Stimulated activated naive CD8-positive, alpha-beta T cell treated with anti-CD3 and anti-CD28 coated beads, Interleukin-15, Interleukin-2, amounts not matched to agents 100 ng/mL and 50 ng/mL, for 24 hours (primary cell): Measurements from ENCODE around the gene SMIM1.

ENCODE experiments used
- H3K27ac Mint-ChIP-seq: one replicate; pipeline ENCODE4 v1.8.0; 2021; ENCODE audit warnings: mild to moderate bottlenecking, mixed read lengths
- H3K27me3 Mint-ChIP-seq: one replicate; pipeline ENCODE4 v1.8.0; 2021; ENCODE audit warnings: mixed read lengths
- H3K36me3 Mint-ChIP-seq: one replicate; pipeline ENCODE4 v1.8.0; 2021; ENCODE audit warnings: low read depth, mixed read lengths
- H3K4me1 Mint-ChIP-seq: one replicate; pipeline ENCODE4 v1.8.0; 2021; ENCODE audit warnings: low read depth, mixed read lengths
- H3K4me3 Mint-ChIP-seq: one replicate; pipeline ENCODE4 v1.8.0; 2021; ENCODE audit warnings: mild to moderate bottlenecking, mixed read lengths
- H3K9me3 Mint-ChIP-seq: one replicate; pipeline ENCODE4 v1.8.0; 2021; ENCODE audit warnings: mixed read lengths

SMIM1 gene

GRCh38 chr1:3775490-3776230, 3.1 kb downstream of the SMIM1 start:
- Mint-ChIP-seq H3K27me3 (no peaks in the 10 kb centered on the region), H3K27ac (no peak overlapping the region), H3K9me3 (no peaks in the 10 kb centered on the region), H3K4me1 (peaks cover 14% of the 10 kb centered on the region), H3K36me3 (peaks cover 12% of the 10 kb centered on the region), H3K4me3 (no peak overlapping the region)

DNA sequence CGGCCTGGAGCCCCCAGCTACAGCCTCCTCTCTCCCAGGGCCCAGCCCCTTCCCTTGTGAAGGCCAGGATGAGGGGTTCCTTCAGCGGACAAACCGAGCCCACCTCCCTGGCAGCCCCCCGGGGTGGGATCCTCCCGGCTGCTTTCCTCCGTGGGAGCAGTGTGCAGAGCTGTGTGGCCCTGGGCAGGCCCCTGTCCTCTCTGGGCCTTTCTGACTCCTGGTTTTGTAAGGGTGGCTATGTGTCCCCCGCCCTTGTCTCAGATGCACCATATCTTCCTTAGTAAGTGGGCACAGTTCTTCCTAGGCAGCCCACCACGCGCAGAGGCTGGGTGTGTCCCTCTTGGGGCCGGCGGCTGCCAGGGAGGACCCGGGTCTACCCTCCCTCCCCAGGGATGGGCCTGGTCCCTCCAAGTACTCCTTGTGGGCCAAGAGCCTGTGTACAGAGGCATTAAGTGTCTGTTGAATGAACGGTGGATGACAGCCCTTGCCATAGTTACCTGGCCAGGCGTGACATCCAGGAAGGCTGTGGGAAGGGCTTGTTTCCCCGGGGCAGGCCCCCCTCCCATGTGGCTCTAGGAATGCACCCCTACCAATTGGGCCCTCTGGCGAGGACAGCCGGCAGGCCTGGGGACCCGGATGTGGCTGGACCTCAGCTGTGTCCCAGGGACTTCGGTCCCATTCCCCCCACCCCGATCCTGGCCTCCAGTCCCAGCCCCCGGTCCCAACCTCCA, 3.8 kb downstream of the SMIM1 start:
- Mint-ChIP-seq H3K27ac (no peak overlapping the region), H3K4me3 (no peak overlapping the region), H3K4me1 (peaks cover 9% of the 10 kb centered on the region), H3K36me3 (peaks cover 19% of the 10 kb centered on the region), H3K9me3 (no peaks in the 10 kb centered on the region), H3K27me3 (no peaks in the 10 kb centered on the region)

DNA sequence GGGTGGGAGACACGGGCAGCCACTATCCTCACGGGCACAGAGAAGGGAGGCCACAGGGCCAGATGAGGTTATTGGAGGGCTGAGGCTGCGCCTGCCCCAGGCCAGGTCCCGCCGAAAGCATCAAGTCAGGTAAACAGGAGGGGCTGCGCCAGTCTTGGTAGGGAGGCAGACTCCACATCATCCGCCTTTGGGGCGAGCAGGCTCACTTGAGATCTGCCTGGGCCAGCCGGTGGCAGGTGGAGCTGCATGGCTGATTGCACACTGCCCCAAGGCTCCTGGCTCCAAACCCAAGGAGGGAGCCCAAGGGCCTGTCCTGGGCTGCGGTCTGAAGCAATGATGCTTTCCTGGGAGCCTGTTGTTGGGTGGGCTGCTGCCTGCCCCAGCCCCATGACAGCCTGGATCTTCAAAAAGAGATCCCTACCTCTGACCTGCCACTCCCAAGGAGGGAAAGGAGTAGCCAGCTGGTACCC, 4.6 kb downstream of the SMIM1 start:
- H3K27me3 Mint-ChIP-seq, result no peaks in the 10 kb centered on the region
- H3K9me3 Mint-ChIP-seq, result no peaks in the 10 kb centered on the region
- H3K27ac Mint-ChIP-seq, result no peak overlapping the region

DNA sequence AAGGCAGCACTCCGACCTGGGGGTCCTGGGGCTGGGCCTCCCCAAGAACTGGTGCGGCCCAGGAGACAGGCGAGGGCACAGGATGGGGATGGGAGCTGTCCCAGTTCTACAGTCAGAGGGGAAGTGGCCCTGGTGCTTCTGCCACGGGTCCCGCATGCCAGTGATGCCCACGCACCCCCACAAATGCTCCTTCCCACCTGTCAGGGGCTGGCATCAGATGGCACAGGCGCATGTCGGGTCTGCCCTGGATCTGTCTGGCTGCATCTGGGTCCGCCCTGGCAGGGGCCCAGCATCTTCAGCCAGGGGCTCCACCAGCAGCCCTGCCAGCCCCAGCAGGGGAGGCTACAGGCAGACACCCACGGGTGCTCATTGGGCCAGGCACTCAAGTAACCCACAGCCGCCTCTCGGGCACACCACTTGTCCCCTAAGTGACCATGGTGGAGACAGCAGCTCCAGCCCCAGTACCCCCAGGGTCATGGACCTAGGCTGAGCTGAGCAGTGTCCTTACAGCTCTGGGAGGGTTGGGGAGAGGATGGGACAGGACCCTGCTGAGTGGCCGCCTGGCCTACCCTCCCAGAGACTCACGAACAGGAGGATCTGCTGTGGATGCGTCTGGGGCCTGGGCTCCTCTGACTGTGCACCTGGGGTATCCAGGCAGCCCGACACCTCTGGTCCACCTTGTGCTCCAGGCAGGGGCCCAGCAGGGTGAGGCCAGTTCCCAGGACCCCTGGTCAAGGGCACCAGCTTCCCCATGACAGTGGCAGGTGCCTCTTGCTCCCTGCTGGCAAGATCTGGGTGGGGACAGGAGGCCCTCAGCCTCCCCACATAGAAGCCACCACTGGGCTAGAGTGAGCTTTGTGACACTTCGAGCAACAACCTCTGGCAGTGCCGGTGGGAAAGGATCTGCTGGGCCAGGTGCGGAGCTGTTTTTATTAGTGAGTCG, 5.4 kb downstream of the SMIM1 start:
- no peak overlapping the region for H3K27ac Mint-ChIP-seq
- H3K9me3 Mint-ChIP-seq, result no peaks in the 10 kb centered on the region
- H3K36me3 Mint-ChIP-seq, result peaks cover 31% of the 10 kb centered on the region
- H3K4me3 Mint-ChIP-seq, result no peak overlapping the region
- peaks cover 4% of the 10 kb centered on the region for H3K4me1 Mint-ChIP-seq
- no peaks in the 10 kb centered on the region for H3K27me3 Mint-ChIP-seq

More for the DNA sequence above, 4.6 kb downstream of the SMIM1 start:
- Mint-ChIP-seq H3K4me1 (peaks cover 4% of the 10 kb centered on the region), H3K4me3 (no peak overlapping the region), H3K36me3 (peaks cover 25% of the 10 kb centered on the region)

- no peaks in the 10 kb centered on the region for H3K9me3 Mint-ChIP-seq
- H3K27me3 Mint-ChIP-seq, result no peaks in the 10 kb centered on the region
- peaks cover 36% of the 10 kb centered on the region for H3K36me3 Mint-ChIP-seq
- no peak overlapping the region for H3K4me3 Mint-ChIP-seq
- H3K27ac Mint-ChIP-seq, result no peak overlapping the region
- peaks cover 4% of the 10 kb centered on the region for H3K4me1 Mint-ChIP-seq
Observed at GRCh38 chr1:3778590-3779264, 6.2 kb downstream of the SMIM1 start.

DNA sequence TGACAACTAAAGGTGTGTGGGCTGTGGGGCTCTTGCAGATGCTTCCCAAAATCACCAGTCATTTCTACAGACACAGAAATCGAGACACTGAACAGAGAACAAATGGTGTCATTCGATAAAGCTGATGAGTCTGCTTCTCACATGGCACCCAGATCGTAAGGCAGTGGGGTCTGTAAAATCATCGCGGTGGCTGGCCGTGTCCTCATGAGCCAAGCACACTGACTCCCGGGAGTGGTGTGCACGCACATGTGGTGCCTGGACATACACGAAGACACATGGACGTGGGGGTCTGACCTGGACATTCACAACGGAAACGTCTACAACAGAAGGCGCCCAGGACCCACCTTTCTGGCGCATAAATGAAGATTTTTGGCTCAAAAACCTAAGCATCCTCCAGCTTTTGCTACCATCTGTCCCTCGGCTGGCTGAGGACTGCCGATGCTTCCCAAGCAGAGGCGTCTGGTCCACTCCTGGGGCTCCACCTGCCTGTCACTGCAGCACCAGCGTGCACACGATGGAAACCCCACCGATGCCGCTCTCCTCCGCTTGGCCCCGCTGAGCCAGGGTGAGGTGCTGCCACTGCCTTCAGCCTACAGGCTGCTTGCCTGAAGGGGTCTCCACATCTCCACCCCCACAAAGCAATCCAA, 6.8 kb downstream of the SMIM1 start:
- no peak overlapping the region for H3K4me3 Mint-ChIP-seq
- no peaks in the 10 kb centered on the region for H3K9me3 Mint-ChIP-seq
- peaks cover 43% of the 10 kb centered on the region for H3K36me3 Mint-ChIP-seq
- no peaks in the 10 kb centered on the region for H3K27me3 Mint-ChIP-seq
- peaks cover 4% of the 10 kb centered on the region for H3K4me1 Mint-ChIP-seq
- H3K27ac Mint-ChIP-seq, result no peak overlapping the region

- Mint-ChIP-seq H3K36me3 (peaks cover 46% of the 10 kb centered on the region), H3K9me3 (no peaks in the 10 kb centered on the region), H3K4me3 (no peak overlapping the region), H3K4me1 (peaks cover 4% of the 10 kb centered on the region), H3K27me3 (no peaks in the 10 kb centered on the region), H3K27ac (no peak overlapping the region)
Observed at GRCh38 chr1:3779912-3780416, 7.4 kb downstream of the SMIM1 start.

DNA sequence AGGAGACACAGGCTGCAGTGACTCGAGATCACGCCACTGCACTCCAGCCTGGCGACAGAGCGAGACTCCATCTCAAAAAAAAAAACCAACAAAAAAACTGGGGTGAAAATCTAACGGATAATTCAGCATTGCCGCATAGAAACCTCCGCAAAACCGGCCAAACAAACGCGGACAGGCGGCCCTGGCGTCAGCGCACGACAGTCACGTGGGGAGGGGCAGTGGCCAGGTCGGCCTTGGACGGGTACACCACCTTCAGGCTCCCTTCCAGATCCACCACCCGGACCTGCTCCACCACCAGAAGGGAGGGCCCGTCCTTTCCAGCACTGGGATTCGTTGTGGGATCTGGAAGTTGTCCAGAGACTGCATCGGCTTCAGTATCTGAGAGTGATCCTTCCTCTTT, 8.4 kb downstream of the SMIM1 start:
- H3K27ac Mint-ChIP-seq, result no peak overlapping the region
- peaks cover 51% of the 10 kb centered on the region for H3K36me3 Mint-ChIP-seq
- no peaks in the 10 kb centered on the region for H3K27me3 Mint-ChIP-seq
- H3K9me3 Mint-ChIP-seq, result no peaks in the 10 kb centered on the region
- no peak overlapping the region for H3K4me3 Mint-ChIP-seq
- peaks cover under 1% of the 10 kb centered on the region for H3K4me1 Mint-ChIP-seq

DNA sequence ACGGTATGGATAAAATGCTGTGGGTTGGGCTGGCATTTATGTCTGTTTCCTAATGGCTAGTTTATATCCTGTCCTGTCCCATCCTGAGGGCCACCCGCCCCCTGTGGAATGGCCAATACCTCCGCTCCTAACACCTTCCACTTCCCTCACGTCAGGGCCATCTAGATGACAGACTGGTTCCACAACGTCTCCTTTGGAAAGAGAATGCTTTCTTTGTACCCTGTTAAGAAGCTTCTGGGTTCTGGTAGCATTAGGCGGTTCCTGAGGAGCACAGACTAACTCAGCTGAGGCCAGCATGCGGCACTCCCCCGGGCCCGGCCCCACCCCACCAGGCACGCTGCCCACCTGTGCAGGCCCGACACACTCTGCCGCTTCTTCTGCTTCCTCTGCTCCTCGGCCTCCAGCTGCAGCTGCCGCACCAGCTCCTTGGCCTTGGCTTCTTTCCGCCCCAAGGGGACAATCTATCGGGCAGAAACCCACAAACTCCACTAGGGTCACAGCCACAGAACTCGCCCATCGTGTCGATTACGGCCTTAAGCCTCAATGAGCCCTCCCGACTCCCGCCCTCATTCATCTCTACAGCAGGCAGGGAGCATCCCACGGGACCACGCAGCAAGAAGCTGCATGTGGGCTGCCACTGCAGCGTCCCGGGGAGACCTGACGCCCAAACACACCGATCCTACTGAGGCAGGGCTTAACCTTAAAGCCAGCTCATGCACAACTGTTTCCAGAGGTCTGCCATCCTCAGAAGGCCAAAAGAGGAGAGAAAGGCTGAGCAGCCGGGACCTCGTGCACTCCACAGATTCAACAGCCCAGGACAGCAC, 11.3 kb downstream of the SMIM1 start:
- Mint-ChIP-seq H3K4me1 (peaks cover 17% of the 10 kb centered on the region), H3K9me3 (no peaks in the 10 kb centered on the region), H3K4me3 (no peak overlapping the region), H3K27ac (no peak overlapping the region), H3K36me3 (peaks cover 55% of the 10 kb centered on the region), H3K27me3 (no peaks in the 10 kb centered on the region)

DNA sequence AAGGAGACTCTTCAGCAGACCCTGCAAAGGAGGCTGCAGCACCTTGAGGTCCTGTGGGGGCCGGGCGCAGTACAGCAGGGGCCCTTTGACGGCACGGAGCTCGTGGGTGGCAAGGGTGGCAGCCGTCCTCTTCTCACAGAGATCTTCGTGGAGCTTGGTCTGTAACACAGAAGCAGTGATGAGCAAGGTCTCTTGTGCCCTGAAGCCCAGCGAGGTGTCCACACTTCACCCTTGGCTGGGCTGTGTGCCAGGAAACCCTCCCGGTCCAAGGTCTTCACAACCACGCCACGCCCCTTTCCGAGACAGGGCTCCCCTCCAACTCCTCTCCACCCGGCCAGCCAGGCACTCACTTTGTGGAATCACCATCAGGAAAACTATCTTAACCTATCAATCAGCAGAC, 12.5 kb downstream of the SMIM1 start:
- Mint-ChIP-seq H3K4me3 (no peak overlapping the region), H3K27me3 (no peaks in the 10 kb centered on the region), H3K36me3 (peaks cover 53% of the 10 kb centered on the region), H3K4me1 (peaks cover 21% of the 10 kb centered on the region), H3K27ac (no peak overlapping the region), H3K9me3 (no peaks in the 10 kb centered on the region)

DNA sequence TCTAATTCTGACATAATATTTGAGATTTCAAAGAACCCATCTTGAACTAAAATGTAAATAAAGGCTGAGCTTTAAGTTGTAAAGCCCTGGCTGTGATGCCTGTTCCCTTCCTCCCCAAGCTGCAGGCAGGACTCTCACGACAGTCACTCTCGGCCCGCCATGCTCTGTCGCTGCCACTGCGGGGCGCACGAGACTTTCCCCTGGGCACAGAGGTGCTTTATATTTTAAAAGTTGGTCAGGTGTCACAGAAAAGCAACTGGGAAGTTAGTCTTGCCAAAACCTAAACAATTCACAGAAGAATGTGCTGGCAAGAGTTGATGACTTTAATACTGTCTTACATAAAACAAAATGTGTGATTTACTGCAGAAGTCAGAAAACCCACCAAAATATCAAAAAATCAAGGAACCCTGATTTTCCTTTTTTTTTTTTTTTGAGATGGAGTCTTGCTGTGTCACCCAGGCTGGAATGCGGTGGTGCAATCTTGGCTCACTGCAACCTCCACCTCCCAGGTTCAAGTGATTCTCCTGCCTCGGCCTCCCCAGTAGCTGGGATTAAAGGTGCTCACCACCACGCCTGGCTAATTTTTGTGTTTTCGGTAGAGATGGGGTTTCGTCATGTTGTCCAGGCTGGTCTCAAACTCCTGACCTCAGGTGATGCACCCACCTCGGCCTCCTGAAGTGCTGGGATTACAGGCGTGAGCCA, 13.1 kb downstream of the SMIM1 start:
- Mint-ChIP-seq H3K27me3 (no peaks in the 10 kb centered on the region), H3K4me1 (peaks cover 21% of the 10 kb centered on the region), H3K4me3 (no peak overlapping the region), H3K36me3 (peaks cover 47% of the 10 kb centered on the region), H3K27ac (no peak overlapping the region), H3K9me3 (no peaks in the 10 kb centered on the region)

GRCh38 chr1:3786468-3787348, 14.2 kb downstream of the SMIM1 start:
- Mint-ChIP-seq H3K4me1 (peaks cover 21% of the 10 kb centered on the region), H3K9me3 (no peaks in the 10 kb centered on the region), H3K36me3 (peaks cover 38% of the 10 kb centered on the region), H3K4me3 (no peak overlapping the region), H3K27ac (peak overlapping the region; percentile 65), H3K27me3 (no peaks in the 10 kb centered on the region)
